GM19395 (cell line): ENCODE results near the gene KCNT1.
"Not testable (repeated sequence)": the region's sequence is repeated elsewhere in the genome, so short reads cannot be mapped to it uniquely, and the experiment has no call there.

Source experiments
- ATAC-seq: cut with Tn5 transposase; IDR thresholded peaks from one replicate; pipeline ENCODE4 v1.9.1; 2021; ENCODE audit warnings: mild to moderate bottlenecking, moderate library complexity; ENCODE audit not compliant: unreplicated experiment

Gene KCNT1

DNA sequence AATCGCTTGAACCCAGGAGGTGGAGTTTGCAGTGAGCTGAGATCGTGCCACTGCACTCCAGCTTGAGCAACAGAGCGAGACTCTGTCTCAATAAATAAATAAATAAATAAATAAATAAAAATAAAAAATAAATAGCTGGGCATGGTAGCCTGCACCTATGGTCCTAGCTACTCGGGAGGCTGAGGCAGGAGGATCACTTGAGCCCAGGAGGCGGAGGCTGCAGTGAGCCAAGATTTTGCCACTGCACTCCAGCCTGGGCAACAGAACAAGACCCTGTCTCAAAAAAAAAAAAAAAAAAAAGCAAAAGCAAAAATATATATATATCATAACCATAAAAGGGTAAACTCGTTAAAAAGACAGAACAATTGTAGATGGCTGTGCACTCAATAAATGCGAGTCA lies 29.2 kb upstream of the KCNT1 start:
- not testable (repeated sequence) for ATAC-seq

DNA sequence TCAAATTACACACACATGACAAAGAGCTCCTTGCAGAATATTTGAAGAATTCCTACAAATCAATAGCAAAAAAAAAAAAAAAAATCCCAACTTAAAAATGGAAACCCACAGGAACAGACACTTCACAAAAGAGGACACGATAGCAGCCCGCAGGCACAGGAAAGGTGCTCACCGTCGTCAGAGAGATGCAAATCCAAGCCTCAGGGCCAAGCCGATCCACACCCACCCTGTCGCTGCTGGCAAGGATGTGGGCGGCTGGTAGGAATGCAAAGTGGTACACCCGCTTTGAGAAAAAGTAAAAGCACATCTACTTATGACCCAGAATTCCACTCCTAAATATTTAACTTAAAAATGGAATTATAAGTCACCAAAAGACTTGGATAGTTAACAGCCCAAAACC lies 28.0 kb upstream of the KCNT1 start:
- ATAC-seq = no peak

DNA sequence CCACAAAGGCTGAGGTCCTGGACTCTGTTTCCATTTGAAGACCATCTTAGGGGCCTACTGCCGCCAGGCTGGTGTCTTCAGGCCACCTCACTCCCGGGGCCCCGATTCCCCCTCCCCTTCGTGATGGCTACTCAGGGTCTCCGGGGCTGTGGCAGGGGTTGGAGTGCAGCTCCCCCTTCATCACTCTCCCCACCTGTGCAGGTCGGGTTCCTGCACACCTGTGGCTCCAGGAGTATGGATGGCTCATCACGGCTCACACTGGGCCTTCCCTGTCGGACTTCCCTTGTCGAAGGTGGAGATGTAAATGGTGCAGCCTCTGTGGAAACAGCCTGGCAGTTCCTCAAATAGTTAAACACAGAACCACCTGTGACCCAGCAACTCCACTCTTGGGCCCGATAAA lies 27.0 kb upstream of the KCNT1 start:
- no peak for ATAC-seq

DNA sequence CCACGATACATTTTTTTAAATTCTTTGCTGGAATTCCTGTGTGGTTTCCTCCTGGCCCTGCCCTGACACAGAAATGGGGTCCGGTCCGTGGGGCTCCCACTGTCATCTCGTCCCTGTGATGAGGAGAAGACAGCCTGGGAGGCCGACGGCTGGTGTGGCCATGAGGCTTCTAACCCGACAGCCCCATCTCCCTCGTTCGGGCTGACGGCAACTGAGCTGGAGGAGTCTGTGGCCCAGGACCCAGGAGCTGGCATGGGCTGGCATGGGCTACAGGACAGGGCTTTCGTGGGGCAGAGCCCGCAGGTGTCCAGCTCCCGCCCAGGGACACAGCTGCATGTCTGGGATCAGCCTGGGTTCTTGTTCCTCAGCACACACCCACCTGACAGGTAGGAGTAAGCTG lies 25.1 kb upstream of the KCNT1 start:
- no peak for ATAC-seq

DNA sequence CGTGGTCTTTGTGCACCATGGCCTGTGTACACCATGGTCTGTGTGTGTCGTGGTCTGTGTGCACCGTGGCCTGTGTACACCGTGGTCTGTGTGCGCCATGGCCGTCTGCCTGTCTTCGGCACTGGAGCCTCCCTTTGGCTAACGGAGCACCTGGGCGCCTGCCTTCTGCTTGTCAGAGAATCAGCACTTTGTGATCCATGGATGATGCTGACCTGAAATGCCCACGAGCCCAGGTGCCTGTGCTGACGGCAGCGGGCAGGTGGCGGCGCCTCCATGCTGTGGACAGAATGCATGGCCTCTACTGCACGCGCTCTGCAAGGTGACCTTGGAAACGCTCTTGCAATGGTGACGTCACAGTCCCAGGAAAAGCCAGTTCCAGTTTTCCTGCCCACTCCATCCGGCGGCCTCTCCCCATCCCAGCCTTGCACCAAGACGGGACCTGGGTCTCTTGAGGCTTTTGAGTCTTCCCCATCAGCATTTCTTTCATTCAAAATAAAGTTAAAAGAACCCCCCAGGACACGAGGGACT lies 24.3 kb upstream of the KCNT1 start:
- ATAC-seq = no peak

DNA sequence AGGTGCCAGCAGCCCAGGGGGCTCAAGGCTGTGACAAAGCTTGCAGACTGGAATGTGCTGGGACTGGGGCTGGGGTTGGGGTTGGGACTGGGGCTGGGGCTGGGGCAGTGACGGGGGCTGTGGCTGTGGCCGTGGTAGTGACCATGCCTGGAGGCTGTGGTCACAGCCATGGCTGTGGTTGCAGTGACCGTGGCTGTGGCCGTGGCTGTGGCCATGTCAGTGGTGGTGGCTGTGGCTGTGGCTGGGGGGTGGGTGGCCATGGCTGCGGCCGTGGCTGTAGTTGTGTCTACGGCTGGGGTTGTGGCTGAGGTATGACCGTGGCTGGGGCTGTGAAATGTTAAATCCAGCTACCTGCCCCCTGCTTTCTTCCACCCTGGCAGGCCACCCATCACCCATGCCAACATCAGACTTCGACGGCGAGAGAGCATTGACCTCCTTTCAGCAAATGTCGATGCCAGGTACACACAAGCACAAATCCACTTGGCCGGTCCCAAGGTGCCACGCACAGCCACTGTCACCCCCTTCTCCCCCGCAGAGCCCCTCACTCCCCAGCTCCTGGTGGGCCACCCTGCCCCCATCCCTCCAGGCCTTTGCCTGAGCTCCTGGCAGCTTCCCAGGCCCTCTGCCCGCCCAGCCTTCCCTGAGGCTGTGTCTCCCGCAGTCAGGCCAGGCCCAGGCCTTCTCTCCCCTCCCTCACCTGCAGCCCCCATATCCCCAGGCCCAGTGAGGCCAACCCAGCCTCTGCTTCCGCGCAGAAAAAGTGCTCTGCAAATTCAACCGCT lies 23.6 kb upstream of the KCNT1 start:
- no peak for ATAC-seq

DNA sequence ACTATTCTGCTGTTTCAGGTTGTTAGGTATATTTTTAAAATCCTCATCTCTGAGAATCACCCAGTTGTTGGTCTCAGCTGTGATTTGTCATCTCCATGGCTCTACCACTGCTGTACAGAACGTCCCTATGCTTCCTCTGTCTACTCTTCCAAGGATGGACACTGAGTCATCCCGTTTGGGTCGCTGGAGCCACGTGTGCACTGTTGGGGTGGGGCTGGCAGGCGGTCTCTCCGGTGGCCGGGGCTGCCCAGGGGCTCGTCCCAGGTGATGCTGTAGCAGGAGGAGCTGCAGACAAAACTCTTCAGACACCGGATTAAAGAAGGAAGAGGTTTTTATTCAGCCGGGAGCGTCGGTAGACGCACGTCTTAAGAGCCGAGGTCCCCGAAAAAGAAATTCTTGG lies 21.9 kb upstream of the KCNT1 start:
- no peak for ATAC-seq

DNA sequence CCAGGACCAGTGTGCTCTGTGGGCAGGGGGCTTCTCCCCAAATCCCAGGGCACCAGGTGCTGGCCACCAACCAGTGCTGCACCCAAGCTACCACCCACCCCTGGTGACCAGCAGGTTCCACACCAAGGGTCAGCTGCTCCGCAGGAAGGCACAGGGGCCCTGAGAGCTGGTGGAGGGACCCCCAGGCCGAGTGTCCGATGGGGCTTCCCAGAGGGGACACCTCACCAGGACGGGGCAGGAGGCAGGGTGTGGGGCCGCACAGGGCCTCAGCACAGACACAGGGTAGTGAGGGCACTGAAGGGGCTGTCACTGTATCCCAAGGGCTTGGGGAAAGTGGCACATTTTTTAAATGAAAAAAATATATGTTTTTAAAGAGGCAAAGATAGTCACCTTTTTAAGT lies 20.8 kb upstream of the KCNT1 start:
- no peak for ATAC-seq

DNA sequence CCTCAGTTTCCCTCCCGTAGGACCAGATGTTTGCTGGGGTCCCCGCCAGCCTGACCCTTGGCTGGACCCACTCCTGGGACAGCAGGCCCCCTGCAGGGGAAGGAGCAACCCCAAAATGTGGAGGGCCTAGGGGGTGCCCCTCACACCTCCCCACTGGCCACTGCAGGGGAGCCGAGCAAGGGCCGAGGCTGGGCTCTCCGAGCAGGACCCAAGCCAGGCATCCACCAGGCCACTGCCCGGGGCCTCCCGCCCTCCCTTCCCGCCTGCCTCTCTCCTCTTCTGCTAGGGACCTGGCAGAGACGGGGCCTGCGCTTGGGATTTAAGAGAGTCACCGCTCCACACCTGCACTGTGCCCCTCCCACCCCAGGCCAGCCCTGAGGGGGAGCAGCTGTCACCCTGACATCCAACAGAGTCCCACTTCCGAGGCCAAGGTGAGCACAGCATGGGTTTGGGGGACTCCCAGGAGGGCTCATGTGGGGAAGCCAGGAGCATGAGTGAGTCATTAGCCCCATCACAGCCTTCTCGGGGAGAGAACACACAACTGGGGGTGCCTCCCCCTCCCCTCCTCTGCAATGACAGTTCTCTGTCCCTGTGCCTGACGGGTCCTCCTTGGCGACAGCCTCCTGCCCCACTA lies 18.5 kb upstream of the KCNT1 start:
- no peak for ATAC-seq

DNA sequence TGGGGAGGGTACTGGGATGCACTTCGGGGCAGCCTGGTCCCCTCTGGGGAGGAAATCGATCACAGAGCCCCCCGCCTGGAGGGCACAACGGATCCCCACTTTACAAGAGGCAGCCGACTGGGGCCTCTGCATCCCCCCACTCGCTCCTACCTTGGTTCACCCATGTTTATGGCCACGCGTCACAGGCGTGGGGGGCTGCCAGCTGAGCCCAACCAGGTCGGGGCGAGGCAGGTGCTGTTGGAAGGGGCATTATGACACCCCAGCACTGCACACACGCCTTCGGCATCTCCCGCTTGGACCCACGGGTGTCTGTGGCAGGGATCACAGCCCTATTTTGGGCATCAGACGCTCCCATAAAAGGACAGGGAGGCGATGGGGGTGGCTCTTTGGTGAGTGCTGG lies 17.3 kb upstream of the KCNT1 start:
- ATAC-seq = no peak

DNA sequence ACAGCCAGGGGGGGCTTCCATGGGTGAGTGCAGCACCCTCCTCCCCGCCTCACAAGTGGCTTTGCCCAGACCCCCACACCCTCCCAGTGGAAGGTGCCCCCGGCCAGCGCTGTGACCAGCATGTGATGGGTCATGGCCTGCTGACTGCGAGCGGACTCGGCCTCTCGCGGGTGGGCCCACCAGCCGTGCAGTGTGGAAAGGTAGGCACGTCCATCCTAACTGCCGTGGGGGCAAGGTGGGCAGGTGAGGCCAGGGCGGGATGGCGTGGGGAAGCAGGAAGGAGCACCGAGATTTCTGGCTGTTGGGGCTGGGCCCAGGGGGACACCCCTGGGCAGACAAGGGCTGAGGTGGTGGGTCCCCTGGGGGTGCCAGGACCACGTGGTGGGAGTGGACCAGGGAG lies 14.8 kb upstream of the KCNT1 start:
- ATAC-seq = no peak

DNA sequence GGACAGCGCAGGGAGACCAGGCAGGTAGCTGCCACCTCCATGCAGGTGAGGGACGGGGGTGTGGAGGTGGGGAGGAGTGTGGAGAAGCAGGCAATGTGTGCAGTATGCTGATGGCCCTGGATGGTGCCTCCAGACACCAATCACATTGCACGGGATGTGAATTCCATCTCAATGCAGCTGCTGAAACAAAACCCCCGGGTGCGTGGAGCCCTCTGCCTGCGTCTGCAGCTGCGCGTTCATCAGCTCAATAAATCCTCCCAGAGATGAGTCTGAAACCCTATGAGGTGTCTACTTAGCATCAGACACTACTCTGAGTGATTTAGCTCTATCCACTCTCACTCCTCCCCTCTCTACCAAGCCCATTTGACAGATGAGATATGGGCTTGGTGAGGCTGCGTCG lies 13.0 kb upstream of the KCNT1 start:
- no peak for ATAC-seq

DNA sequence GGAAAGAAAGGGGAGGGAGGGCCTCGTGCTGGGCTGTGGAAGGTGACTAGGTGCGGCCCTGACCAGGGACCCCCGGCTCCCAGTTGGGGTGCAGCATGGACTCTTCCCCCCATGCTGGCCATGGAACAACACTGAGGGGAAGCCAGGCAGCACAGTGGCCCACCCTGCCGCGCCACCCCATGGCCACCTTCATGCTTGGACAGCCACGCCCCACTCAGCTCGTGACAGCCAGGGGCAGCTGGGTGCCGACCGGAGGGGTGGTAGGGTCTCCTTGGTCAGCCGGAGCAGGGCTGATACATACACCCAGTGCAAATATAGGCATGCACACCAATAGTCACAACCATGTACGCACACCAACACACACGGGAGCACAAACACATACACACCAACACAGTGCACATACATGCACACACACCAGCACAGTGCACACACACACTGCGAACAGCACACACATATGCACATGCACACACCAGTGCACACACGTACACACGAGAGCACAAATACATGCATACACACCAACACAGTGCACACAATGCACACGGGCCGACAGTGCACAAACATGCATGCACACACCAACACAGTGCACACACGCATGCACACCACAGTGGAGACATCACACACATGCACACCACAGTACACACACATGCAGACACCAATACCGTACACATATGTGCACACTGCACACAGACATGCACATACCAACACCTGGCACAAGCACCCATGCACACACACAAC lies 11.0 kb upstream of the KCNT1 start:
- ATAC-seq = no peak

DNA sequence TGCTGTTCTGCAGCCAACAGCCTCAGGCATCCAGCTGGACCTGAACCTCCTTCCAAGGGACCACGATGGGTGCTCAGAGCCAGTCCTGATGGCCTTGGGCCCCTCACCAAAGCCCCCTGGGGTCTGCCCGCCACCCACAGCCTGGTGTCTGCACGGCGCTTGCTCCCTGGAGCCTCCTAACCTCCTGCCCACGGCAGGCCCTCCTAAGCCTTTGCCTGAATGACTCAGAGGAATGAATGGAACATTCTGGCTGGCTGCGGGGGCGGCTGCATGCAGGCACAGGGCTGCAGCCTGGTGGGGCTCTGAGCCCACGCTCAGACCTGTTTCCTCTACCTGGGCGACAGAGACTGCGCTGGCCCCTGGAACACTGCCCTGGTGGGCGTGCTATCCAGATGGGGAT lies 9.6 kb upstream of the KCNT1 start:
- no peak for ATAC-seq

DNA sequence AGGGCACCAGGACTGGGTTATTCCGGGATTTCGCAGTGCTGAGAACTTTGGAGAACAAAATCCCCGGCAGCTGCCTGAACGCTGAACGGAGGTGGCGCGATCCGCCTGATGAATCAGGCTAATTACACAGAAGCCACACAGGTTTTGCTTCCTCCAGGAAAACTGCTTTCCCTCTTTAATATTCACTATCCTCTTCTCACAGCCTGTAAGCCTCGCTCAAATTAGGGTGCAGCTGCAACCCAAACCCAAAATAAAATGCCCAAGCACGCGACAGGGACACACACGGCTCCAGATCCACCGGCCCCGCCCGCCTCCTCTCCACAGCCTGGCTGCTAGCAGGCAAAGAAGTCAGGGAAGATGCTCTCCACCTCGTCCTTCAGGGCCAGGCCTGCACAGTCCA lies 8.7 kb upstream of the KCNT1 start:
- no peak for ATAC-seq

DNA sequence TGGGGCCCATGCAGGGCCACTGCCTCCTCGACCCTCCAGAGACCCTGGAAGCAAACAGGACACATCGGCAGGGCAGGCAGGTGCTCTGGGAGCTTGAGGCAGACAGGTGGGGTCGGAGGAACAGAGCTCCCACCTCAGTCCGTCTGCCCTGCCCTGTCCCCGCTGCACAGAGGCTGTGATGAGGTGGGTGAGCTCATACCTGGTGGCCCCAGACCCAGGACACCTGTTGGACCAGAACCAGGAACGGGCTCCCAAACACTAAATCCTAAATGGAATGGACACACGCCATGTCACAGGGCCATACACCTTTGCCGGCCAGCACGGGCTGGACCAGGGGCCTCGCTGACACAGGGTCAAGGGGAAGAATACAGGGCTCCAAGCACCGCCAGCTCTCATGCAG lies 8.2 kb upstream of the KCNT1 start:
- no peak for ATAC-seq

DNA sequence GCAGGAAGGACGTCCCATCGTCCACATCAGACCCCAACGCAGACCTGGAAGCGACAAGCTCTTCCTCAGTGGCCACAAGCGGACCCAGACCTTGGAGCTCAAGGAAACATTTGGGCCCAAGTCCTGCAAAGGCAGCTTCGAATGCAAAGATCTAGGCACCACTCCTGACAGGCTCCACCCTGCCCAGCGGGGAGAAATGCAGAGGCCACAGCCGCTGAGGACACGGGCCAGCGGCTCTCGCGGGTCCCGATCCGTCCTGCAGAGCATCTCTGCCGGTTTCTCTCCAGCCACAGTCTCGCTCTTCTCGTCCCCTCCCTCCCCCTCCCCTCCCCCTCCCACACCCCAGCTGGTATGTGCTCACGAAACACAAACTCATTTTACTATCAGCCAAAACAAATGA lies 7.6 kb upstream of the KCNT1 start:
- ATAC-seq = no peak

DNA sequence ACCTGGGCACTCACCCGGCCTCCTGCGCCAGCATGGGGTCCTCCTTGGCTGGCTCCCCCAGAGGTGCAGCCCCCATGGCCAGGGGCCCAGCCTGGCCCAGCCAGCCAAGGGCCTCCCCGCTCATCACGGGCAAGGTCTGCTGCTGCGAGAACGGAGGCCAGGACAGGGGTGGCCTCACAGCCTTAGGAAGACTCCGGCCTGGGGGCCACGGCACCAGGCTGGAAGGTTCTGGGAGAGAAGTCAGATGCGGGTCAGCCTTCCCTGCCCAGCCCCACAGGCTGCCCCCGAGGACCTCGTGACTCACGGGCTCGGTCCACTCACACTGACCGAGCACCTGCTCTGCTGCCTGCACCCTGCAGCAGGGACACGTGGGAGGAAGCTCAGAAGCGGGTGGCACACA lies 6.9 kb upstream of the KCNT1 start:
- ATAC-seq = no peak

DNA sequence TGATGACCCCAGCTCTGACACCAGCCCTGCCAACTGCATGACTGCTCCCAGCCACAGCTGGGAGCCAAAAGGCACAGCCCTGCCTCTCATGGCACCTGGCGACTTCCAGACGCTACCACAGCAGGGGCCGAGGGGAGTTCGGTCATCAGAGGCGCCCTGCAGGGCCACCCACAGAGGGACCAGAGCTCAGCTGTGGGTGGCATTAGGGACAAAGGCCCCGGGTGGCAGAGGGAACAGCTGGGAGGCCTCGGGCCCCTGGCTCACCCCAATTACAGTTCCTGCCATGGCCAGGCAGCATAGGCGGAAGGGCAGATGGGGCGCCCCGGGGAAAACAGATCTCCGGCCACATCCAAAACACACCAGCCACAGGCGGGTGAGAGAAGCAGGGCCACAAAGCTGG lies 6.3 kb upstream of the KCNT1 start:
- no peak for ATAC-seq

DNA sequence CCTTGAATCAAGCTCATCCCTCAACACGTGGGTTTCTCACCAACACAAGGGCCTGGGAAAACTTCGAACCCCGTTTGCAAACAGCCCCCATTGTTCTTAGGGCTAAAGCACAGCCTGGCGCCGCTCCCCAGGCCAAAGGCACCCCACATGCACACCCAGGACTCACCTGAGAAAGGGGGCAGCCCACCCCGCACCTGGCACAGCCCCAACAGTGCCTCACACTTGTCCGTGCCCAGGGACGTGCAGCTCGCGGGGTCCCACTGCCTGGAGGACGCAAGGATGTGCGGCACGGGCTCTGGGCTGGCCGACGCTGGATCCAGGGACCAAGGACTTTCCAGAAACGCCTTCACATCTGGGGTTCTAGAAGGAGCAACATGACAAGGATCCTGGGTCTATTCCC lies 5.5 kb upstream of the KCNT1 start:
- no peak for ATAC-seq

DNA sequence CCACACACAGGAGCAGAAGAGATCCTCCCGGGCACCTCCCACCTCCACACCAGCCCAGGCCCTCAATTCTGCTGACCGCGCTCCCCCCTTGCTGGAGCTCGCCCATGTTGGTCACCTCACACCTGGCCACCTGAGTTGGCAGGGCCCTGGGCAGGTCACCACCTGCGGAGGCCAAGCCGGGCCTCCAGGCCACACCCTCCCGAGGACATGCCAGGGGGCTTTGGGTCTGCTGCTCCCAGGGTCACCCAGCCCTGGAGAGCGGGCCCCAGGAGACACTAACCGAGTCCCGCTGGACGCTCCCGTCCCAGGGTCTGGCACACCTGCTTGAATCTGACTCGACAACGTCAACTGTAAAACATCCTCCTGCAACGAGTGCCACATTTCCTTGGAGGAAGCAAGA lies 4.8 kb upstream of the KCNT1 start:
- ATAC-seq = no peak

DNA sequence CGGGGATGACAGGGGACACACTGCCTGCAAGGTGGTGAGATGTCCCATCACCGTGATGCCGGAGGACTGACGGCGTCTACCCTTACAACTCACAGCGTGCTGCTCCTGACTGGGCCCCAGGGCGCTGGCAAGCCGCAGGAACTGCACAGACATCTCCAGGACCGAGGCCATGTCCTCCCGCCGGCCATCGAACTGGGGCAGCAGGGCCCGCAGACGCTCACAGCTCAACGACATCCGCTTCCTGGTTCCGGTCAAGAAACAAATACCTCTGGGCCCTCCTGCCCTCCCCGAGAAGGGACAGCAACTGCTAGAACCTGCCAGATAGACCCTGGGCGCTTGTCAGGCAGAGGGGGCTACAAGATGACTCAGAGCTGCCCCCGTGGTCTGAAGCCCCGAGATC lies 3.7 kb upstream of the KCNT1 start:
- no peak for ATAC-seq
